Stimulated activated naive B cell treated with anti-CD40 and anti-IgM and Interleukin-4, amounts not matched to agents 10 μg/mL and 1 μg/mL and 100 μg/mL, for 72 hours (primary cell): ENCODE measurements around the gene SRPK3.

Experiments used
- ATAC-seq, 2 donors: fragments of 150-1000 bp; cut with Tn5 transposase; replicated peaks; 2 replicates each; pipeline ENCODE4 v1.10.0; 2021; ENCODE audit warnings: moderate library complexity in 1 of 2
- DNase-seq: peaks from one replicate; pipeline ENCODE4 v3.0.0; 2021
- H3K27ac Mint-ChIP-seq: one replicate; pipeline ENCODE4 v1.8.0; 2022; ENCODE audit warnings: mild to moderate bottlenecking, mixed read lengths
- H3K27me3 Mint-ChIP-seq, 2 donors: one replicate each; pipeline ENCODE4 v1.8.0; 2022; ENCODE audit warnings: mixed read lengths in 2 of 2
- H3K36me3 Mint-ChIP-seq, 2 donors: one replicate each; pipeline ENCODE4 v1.8.0; 2022; ENCODE audit warnings: mixed read lengths in 2 of 2, mild to moderate bottlenecking in 1 of 2
- H3K4me1 Mint-ChIP-seq, 2 donors: one replicate each; pipeline ENCODE4 v1.8.0; 2022; ENCODE audit warnings: mixed read lengths in 2 of 2, mild to moderate bottlenecking in 1 of 2
- H3K4me3 Mint-ChIP-seq, 2 donors: one replicate each; pipeline ENCODE4 v1.8.0; 2022; ENCODE audit warnings: mild to moderate bottlenecking in 2 of 2, mixed read lengths in 2 of 2, moderate library complexity in 1 of 2
- H3K9me3 Mint-ChIP-seq, 2 donors: one replicate each; pipeline ENCODE4 v1.8.0; 2022; ENCODE audit warnings: mixed read lengths in 2 of 2, mild to moderate bottlenecking in 1 of 2

The SRPK3 gene

GRCh38 chrX:153779891-153780677 lies 757 bp upstream of the SRPK3 start:
- peaks cover 5 to 6% of the 10 kb centered on the region in 2 donors for H3K36me3 Mint-ChIP-seq
- H3K27me3 Mint-ChIP-seq: peaks cover 9 to 10% of the 10 kb centered on the region in 2 donors
- peak overlapping the region; percentile 17 for H3K27ac Mint-ChIP-seq
- no peak overlapping the region for H3K4me3 Mint-ChIP-seq
- ATAC-seq (no peak), DNase-seq (no peak)
- no peaks in the 10 kb centered on the region for H3K9me3 Mint-ChIP-seq
- peaks cover 4 to 11% of the 10 kb centered on the region in 2 donors for H3K4me1 Mint-ChIP-seq

DNA sequence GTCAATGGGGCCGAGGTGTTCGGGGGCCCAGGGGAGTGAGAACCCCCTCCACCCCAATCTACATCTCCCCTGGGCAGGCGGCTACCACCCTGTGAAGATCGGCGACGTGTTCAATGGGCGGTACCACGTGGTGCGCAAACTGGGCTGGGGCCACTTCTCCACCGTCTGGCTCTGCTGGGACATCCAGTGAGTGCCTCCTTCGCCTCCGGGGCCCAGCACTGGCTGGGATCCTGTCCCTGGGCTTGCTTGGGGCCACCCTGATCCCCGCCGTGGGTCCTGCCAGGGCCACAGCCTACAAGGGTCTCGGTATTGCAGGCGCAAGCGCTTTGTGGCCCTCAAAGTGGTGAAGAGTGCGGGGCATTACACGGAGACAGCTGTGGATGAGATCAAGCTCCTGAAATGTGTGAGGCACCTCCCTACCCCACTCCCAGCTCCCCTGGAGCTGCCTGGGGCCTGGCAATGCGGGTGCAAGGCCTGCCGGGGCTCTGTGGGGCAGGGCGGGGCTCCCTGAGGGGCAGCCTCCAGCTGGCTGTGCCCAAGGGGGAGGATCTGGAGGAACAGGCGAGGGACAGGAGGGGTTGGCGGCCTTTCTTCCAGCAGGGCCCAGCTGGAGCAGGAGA lies 697 bp downstream of the SRPK3 start:
- H3K27ac Mint-ChIP-seq: no peak overlapping the region
- DNase-seq: no peak
- no peaks in the 10 kb centered on the region for H3K9me3 Mint-ChIP-seq
- no peak for ATAC-seq
- peaks cover 9 to 10% of the 10 kb centered on the region in 2 donors for H3K27me3 Mint-ChIP-seq
- no peak overlapping the region for H3K4me3 Mint-ChIP-seq
- H3K36me3 Mint-ChIP-seq: peaks cover 8 to 13% of the 10 kb centered on the region in 2 donors
- peaks cover 4 to 11% of the 10 kb centered on the region in 2 donors for H3K4me1 Mint-ChIP-seq

GRCh38 chrX:153782313-153782712 lies 1.5 kb downstream of the SRPK3 start:
- Mint-ChIP-seq H3K27ac (no peak overlapping the region), H3K4me3 (no peak overlapping the region), H3K27me3 (peaks cover 9 to 10% of the 10 kb centered on the region in 2 donors), H3K9me3 (no peaks in the 10 kb centered on the region), H3K36me3 (peaks cover 8 to 17% of the 10 kb centered on the region in 2 donors), H3K4me1 (peaks cover 4 to 11% of the 10 kb centered on the region in 2 donors)
- no peak for ATAC-seq
- no peak for DNase-seq

DNA sequence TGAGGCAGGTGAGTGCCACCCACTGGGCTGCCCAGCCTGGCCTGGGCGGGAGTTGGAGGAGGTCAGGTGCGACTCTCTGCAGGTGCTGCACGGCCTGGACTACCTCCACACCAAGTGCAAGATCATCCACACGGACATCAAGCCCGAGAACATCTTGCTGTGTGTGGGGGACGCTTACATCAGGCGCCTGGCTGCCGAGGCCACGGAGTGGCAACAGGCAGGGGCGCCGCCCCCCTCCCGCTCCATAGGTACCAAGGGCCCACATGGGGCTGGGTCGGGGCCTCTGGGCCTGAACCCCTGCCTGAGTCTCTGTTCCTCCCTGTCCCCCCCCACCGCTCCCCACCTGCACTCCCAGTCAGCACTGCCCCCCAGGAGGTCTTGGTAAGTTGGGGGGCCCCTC lies 2.0 kb downstream of the SRPK3 start:
- peaks cover 9 to 10% of the 10 kb centered on the region in 2 donors for H3K27me3 Mint-ChIP-seq
- peaks cover 8 to 17% of the 10 kb centered on the region in 2 donors for H3K36me3 Mint-ChIP-seq
- ATAC-seq: no peak

DNA sequence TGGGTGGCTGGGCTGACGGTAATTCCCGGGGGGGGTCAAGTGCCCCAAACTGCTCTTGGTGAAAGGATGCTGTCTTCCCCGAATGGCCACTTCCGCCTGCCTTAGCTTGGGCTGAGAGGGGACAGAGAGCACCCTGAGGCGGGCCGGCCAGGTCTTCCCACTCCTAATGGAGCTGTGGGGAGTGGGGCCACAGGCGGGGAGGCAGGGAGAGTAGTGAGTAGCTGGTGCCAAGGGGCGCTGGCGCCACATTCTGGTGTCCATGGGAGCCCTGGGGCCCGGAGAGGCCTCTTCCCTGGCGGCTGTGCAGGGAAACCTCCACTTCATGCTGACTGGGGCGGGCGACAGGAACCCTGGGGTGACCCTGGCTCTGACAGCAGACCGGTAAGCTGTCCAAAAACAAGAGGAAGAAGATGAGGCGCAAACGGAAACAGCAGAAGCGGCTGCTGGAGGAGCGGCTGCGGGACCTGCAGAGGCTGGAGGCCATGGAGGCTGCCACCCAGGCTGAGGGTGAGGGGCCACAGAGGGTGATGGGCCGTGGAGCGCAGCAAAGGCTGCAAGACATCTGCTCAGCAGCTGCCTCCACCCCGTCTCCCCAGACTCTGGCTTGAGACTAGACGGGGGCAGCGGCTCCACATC lies 2.7 kb downstream of the SRPK3 start:
- no peak overlapping the region for H3K4me3 Mint-ChIP-seq
- H3K27ac Mint-ChIP-seq: peak overlapping the region; percentile 76
- DNase-seq (no peak), ATAC-seq (no peak)
- H3K4me1 Mint-ChIP-seq: peaks cover 4 to 11% of the 10 kb centered on the region in 2 donors
- H3K9me3 Mint-ChIP-seq: no peaks in the 10 kb centered on the region
- H3K27me3 Mint-ChIP-seq: peaks cover 9 to 10% of the 10 kb centered on the region in 2 donors
- peaks cover 8 to 17% of the 10 kb centered on the region in 2 donors for H3K36me3 Mint-ChIP-seq

More for the DNA sequence above, 2.0 kb downstream of the SRPK3 start:
- H3K4me3 Mint-ChIP-seq: no peak overlapping the region
- H3K9me3 Mint-ChIP-seq: no peaks in the 10 kb centered on the region
- no peak for DNase-seq
- peaks cover 4 to 11% of the 10 kb centered on the region in 2 donors for H3K4me1 Mint-ChIP-seq
- no peak overlapping the region for H3K27ac Mint-ChIP-seq

- peaks cover 9 to 10% of the 10 kb centered on the region in 2 donors for H3K27me3 Mint-ChIP-seq
- H3K27ac Mint-ChIP-seq: no peak overlapping the region
- ATAC-seq: no peak
- peaks cover 8 to 21% of the 10 kb centered on the region in 2 donors for H3K36me3 Mint-ChIP-seq
- DNase-seq: no peak
- no peaks in the 10 kb centered on the region for H3K9me3 Mint-ChIP-seq
- H3K4me1 Mint-ChIP-seq: peaks cover 4 to 11% of the 10 kb centered on the region in 2 donors
- no peak overlapping the region for H3K4me3 Mint-ChIP-seq
These were observed 3.6 kb downstream of the SRPK3 start for GRCh38 chrX:153784325-153784967.

- no peaks in the 10 kb centered on the region for H3K9me3 Mint-ChIP-seq
- H3K27ac Mint-ChIP-seq: no peak overlapping the region
- DNase-seq: no peak
- no peaks in the 10 kb centered on the region for H3K27me3 Mint-ChIP-seq
- no peak for ATAC-seq
- no peaks in the 10 kb centered on the region for H3K4me1 Mint-ChIP-seq
- H3K4me3 Mint-ChIP-seq: no peak overlapping the region
- H3K36me3 Mint-ChIP-seq: peaks cover 5 to 28% of the 10 kb centered on the region in 2 donors
These were observed 5.8 kb downstream of the SRPK3 start for GRCh38 chrX:153786669-153787068.

- no peaks in the 10 kb centered on the region for H3K27me3 Mint-ChIP-seq
- no peak for ATAC-seq
- no peak overlapping the region for H3K27ac Mint-ChIP-seq
- no peak overlapping the region for H3K4me3 Mint-ChIP-seq
- no peaks in the 10 kb centered on the region for H3K9me3 Mint-ChIP-seq
- H3K4me1 Mint-ChIP-seq: peaks cover 5 to 10% of the 10 kb centered on the region in 2 donors
- no peak for DNase-seq
- H3K36me3 Mint-ChIP-seq: peaks cover 4 to 23% of the 10 kb centered on the region in 2 donors
These were observed 8.8 kb downstream of the SRPK3 start for GRCh38 chrX:153789654-153790053.

DNA sequence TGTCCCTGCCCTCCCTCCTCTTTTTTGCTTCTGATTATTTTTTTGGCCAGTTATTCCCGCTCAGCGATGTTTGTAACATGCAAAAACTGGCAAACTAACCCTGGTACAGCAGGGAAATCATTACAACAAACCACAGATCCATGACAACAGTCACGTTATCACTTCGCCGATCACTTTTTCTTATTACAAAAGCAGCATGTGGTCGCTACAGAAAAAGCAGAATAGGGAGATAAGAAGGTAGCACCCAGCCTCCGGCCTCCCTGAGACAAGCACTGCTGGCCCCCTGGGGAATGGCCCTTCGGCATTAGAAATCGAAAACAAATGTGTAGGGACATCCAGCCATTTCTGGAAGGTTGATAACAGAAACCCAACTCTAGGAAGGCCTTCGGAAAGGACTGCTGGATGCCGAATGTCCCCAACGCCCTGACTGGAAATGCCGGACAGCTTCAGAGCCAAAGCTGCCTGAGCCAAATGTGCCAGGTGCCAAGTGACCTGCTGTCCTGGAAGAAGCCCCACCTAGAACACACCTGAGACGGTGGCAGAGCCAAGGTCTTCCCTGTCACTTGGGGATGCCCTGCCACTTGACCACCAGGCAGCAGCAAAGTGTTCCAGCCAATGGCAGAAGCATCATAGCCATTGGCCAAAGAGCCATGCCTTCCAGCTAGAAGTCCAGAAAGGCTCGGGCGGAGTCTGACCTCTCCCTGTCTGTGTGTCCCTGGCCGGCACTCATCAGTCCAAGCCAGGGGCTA lies 10.4 kb downstream of the SRPK3 start:
- Mint-ChIP-seq H3K36me3 (peaks cover 3 to 26% of the 10 kb centered on the region in 2 donors), H3K27ac (no peak overlapping the region), H3K4me3 (no peak overlapping the region), H3K27me3 (no peaks in the 10 kb centered on the region), H3K9me3 (no peaks in the 10 kb centered on the region), H3K4me1 (peaks cover 7 to 15% of the 10 kb centered on the region in 2 donors)
- DNase-seq (no peak), ATAC-seq (no peak)

DNA sequence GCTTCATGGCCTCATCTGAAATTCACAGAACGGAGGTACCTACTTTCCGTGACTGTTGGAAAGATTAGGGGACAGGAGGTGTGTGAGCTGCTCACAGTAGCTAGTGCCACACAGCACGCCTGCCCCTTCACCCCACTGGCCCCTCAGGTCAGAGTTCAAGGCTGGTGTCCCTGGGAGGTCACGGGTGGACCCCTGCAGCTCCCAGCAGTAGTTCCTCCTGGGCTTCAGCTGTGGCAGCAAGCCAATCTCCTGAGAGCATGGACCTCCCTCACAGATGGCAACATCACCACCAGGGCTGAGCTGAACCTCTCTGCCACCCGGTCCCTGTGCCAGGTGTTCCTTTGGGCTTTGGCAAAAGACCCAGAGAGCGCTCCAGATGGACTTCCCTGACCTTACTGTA lies 11.5 kb downstream of the SRPK3 start:
- ATAC-seq: no peak
- Mint-ChIP-seq H3K4me1 (peaks cover 10 to 21% of the 10 kb centered on the region in 2 donors), H3K9me3 (no peaks in the 10 kb centered on the region), H3K27ac (no peak overlapping the region), H3K27me3 (no peaks in the 10 kb centered on the region), H3K36me3 (peaks cover 8 to 24% of the 10 kb centered on the region in 2 donors), H3K4me3 (peak overlapping the region in 1 of 2 donors; percentile 95)
- DNase-seq: no peak

DNA sequence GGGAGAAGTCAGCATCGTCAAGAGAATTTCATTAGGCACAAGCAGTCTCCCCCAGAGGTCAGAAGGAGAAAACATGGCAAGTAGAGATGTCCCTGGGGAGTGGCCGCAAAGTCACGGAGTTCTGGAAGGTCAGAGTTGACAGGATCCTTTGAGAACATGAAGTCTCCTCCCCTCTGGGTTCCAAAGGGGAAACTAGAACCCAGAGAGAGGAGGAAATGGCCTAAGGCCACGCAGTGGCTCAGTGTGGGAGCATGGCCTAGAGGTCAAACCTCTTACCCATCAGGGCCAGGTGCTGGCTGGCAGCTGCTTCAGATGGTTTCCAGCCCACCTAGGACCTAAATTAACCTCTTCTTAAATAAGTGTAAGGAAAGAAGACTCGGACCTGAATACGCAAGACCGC lies 12.4 kb downstream of the SRPK3 start:
- Mint-ChIP-seq H3K36me3 (peaks cover 12 to 28% of the 10 kb centered on the region in 2 donors), H3K9me3 (no peaks in the 10 kb centered on the region), H3K27ac (peak overlapping the region; percentile 99), H3K27me3 (no peaks in the 10 kb centered on the region), H3K4me3 (peak overlapping the region; percentile 95 to 98), H3K4me1 (peaks cover 10 to 21% of the 10 kb centered on the region in 2 donors)
- DNase-seq (no peak), ATAC-seq (peak in 1 of 2 donors; percentile 11)

GRCh38 chrX:153794018-153794896 lies 13.4 kb downstream of the SRPK3 start, which contains the start of the genes IDH3G and SSR4:
TSS of gene IDH3G (minus strand) at chrX:153794375. CDS start at chrX:153794326, 49 bp downstream.
TSS of gene SSR4 (plus strand) at chrX:153794668. CDS start at chrX:153794688, 20 bp downstream.
- DNase-seq (peak; percentile 92), ATAC-seq (peak; percentile 93 to 95)
- Mint-ChIP-seq H3K27me3 (no peaks in the 10 kb centered on the region), H3K27ac (peak within 1 kb of the TSS; percentile 99), H3K4me3 (peak within 1 kb of the TSS; percentile 95 to 98), H3K4me1 (peaks cover 10 to 21% of the 10 kb centered on the region in 2 donors), H3K36me3 (peaks cover 17 to 31% of the 10 kb centered on the region in 2 donors), H3K9me3 (no peaks in the 10 kb centered on the region)
